Parathyroid adenoma (tissue), 2 donors: ENCODE results near the gene NXPH3.

ENCODE experiments used
- H2AFZ ChIP-seq: fragments of 300-600 bp; sonication (generic); one replicate; pipeline ENCODE4 v1.7.0; 2017; ENCODE audit warnings: antibody characterized with exemption, mild to moderate bottlenecking
- H3K27ac ChIP-seq: fragments of 300-600 bp; sonication (generic); one replicate; pipeline ENCODE4 v1.7.0; 2017
- H3K27me3 ChIP-seq: fragments of 300-600 bp; sonication (generic); one replicate; pipeline ENCODE4 v1.7.0; 2017; ENCODE audit warnings: low read length; ENCODE audit not compliant: control insufficient read depth, insufficient read depth
- H3K36me3 ChIP-seq: fragments of 300-600 bp; sonication (generic); one replicate; pipeline ENCODE4 v1.7.0; 2017; ENCODE audit warnings: low read length; ENCODE audit not compliant: control insufficient read depth, insufficient read depth
- H3K4me1 ChIP-seq: fragments of 300-600 bp; sonication (generic); one replicate; pipeline ENCODE4 v1.7.0; 2017; ENCODE audit warnings: control low read depth
- H3K4me2 ChIP-seq: fragments of 300-600 bp; sonication (generic); one replicate; pipeline ENCODE4 v1.7.0; 2017; ENCODE audit warnings: low read length
- H3K4me3 ChIP-seq: fragments of 300-600 bp; sonication (generic); one replicate; pipeline ENCODE4 v1.7.0; 2017; ENCODE audit warnings: low read depth, low read length
- H3K79me2 ChIP-seq: fragments of 300-600 bp; sonication (generic); one replicate; pipeline ENCODE4 v1.7.0; 2017; ENCODE audit warnings: control low read depth
- H3K9ac ChIP-seq: fragments of 300-600 bp; sonication (generic); one replicate; pipeline ENCODE4 v1.7.0; 2017; ENCODE audit warnings: mild to moderate bottlenecking
- H3K9me3 ChIP-seq: fragments of 300-600 bp; sonication (generic); one replicate; pipeline ENCODE4 v1.7.0; 2017; ENCODE audit warnings: low read length; ENCODE audit not compliant: control insufficient read depth
- TF ChIP-seq, protein P1 (sequence below): fragments of 300-600 bp; sonication (generic); IDR thresholded peaks from one replicate; pipeline ENCODE4 v1.7.0; 2017; ENCODE audit warnings: antibody characterized with exemption, mild to moderate bottlenecking
- donor health status: primary hyperparathyroidism.

Gene NXPH3

GRCh38 chr17:49618028-49618611 is 42.4 kb downstream of the NXPH3 start:
- Histone ChIP-seq H3K27ac (no peak overlapping the region), H3K79me2 (peaks cover 2% of the 10 kb centered on the region), H3K27me3 (no peaks in the 10 kb centered on the region), H3K4me1 (peaks cover 8% of the 10 kb centered on the region), H2AFZ (no peak overlapping the region), H3K9ac (no peak overlapping the region), H3K36me3 (no peaks in the 10 kb centered on the region), H3K4me2 (peak overlapping the region; percentile 11), H3K9me3 (no peaks in the 10 kb centered on the region), H3K4me3 (no peak overlapping the region)
- TF ChIP-seq, protein P1, sequence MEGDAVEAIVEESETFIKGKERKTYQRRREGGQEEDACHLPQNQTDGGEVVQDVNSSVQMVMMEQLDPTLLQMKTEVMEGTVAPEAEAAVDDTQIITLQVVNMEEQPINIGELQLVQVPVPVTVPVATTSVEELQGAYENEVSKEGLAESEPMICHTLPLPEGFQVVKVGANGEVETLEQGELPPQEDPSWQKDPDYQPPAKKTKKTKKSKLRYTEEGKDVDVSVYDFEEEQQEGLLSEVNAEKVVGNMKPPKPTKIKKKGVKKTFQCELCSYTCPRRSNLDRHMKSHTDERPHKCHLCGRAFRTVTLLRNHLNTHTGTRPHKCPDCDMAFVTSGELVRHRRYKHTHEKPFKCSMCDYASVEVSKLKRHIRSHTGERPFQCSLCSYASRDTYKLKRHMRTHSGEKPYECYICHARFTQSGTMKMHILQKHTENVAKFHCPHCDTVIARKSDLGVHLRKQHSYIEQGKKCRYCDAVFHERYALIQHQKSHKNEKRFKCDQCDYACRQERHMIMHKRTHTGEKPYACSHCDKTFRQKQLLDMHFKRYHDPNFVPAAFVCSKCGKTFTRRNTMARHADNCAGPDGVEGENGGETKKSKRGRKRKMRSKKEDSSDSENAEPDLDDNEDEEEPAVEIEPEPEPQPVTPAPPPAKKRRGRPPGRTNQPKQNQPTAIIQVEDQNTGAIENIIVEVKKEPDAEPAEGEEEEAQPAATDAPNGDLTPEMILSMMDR, result no peak

- H3K9me3 ChIP-seq, result no peaks in the 10 kb centered on the region
- no peaks in the 10 kb centered on the region for H3K36me3 ChIP-seq
- peaks cover 4% of the 10 kb centered on the region for H3K79me2 ChIP-seq
- H2AFZ ChIP-seq, result no peak overlapping the region
- no peak overlapping the region for H3K9ac ChIP-seq
- H3K27ac ChIP-seq, result no peak overlapping the region
- H3K4me1 ChIP-seq, result peaks cover 8% of the 10 kb centered on the region
- H3K4me3 ChIP-seq, result no peak overlapping the region
- no peak overlapping the region for H3K4me2 ChIP-seq
- TF ChIP-seq, protein P1, result no peak
- no peaks in the 10 kb centered on the region for H3K27me3 ChIP-seq
Observed at GRCh38 chr17:49621420-49621819, 45.7 kb downstream of the NXPH3 start.

DNA sequence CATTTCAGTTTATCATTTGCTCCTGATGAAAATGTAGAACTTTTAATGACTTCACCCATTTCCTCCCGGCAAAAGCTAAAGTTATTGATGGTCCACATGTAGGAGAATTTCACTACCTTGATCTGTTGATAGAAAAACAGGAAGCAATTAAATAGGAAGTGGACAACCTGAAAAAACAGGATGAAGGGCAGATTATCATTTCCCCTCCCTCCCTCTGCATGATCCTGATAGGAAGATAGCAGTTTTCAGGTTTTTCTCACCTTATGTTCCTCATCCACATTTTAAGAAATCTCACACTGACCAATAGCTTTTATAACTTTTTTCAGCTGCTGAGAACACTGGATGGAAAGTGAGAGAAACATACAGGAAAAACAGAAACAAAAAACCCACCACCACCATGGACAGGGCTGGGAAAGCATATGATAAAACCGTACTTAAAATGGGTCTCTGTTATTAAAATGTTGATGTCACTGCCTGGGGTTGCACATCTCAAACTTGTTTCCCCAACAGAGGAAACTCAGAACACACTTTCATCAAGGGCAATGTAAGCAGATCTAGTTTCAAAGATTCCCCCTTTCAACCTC is 46.4 kb downstream of the NXPH3 start:
- H2AFZ ChIP-seq, result no peak overlapping the region
- H3K4me1 ChIP-seq, result peaks cover 8% of the 10 kb centered on the region
- no peak overlapping the region for H3K4me2 ChIP-seq
- no peaks in the 10 kb centered on the region for H3K27me3 ChIP-seq
- H3K9me3 ChIP-seq, result no peaks in the 10 kb centered on the region
- TF ChIP-seq, protein P1, result no peak
- H3K9ac ChIP-seq, result no peak overlapping the region
- H3K27ac ChIP-seq, result no peak overlapping the region
- peaks cover 7% of the 10 kb centered on the region for H3K79me2 ChIP-seq
- no peaks in the 10 kb centered on the region for H3K36me3 ChIP-seq
- no peak overlapping the region for H3K4me3 ChIP-seq

- H3K4me3 ChIP-seq, result no peak overlapping the region
- H3K79me2 ChIP-seq, result peaks cover 9% of the 10 kb centered on the region
- H3K4me2 ChIP-seq, result no peak overlapping the region
- no peaks in the 10 kb centered on the region for H3K9me3 ChIP-seq
- TF ChIP-seq, protein P1, result no peak
- no peaks in the 10 kb centered on the region for H3K27me3 ChIP-seq
- no peak overlapping the region for H3K9ac ChIP-seq
- no peak overlapping the region for H3K27ac ChIP-seq
- H3K36me3 ChIP-seq, result no peaks in the 10 kb centered on the region
- H3K4me1 ChIP-seq, result no peaks in the 10 kb centered on the region
- H2AFZ ChIP-seq, result no peak overlapping the region
Observed at GRCh38 chr17:49624896-49625295, 49.2 kb downstream of the NXPH3 start.

GRCh38 chr17:49629447-49629846 is 53.8 kb downstream of the NXPH3 start:
- Histone ChIP-seq H3K36me3 (no peaks in the 10 kb centered on the region), H3K9ac (no peak overlapping the region), H3K4me3 (no peak overlapping the region), H3K27me3 (no peaks in the 10 kb centered on the region), H3K9me3 (no peaks in the 10 kb centered on the region), H3K79me2 (peaks cover 18% of the 10 kb centered on the region), H3K27ac (no peak overlapping the region), H3K4me2 (no peak overlapping the region), H3K4me1 (peaks cover 4% of the 10 kb centered on the region), H2AFZ (no peak overlapping the region)
- TF ChIP-seq, protein P1, result no peak
